OCI-LY1 (cell line): Measurements from ENCODE around the gene TLE4.

Experiments
- H2AFZ ChIP-seq: fragments of 200-600 bp; sonication (generic), shearing (Covaris generic); 2 replicates; pipeline ENCODE4 v1.6.0; 2014; ENCODE audit warnings: antibody characterized with exemption, mild to moderate bottlenecking, low read length
- H3F3A ChIP-seq: fragments of 200-600 bp; sonication (generic), shearing (Covaris generic); 2 replicates; pipeline ENCODE4 v1.6.0; 2014; ENCODE audit warnings: mild to moderate bottlenecking, antibody characterized with exemption, low read length, moderate library complexity; ENCODE audit not compliant: insufficient read depth
- H3K27ac ChIP-seq: fragments of 200-600 bp; sonication (generic); 2 replicates; pipeline ENCODE4 v1.5.1; 2014; ENCODE audit warnings: low read length, mixed run types, mild to moderate bottlenecking, low read depth; ENCODE audit not compliant: poor library complexity, severe bottlenecking
- H3K27me3 ChIP-seq: fragments of 200-600 bp; sonication (generic); 2 replicates; pipeline ENCODE4 v1.6.0; 2014; ENCODE audit warnings: antibody characterized with exemption, mild to moderate bottlenecking, low read length, moderate library complexity; ENCODE audit not compliant: insufficient read depth
- H3K36me3 ChIP-seq: fragments of 200-600 bp; sonication (generic); 2 replicates; pipeline ENCODE4 v1.6.1; 2014; ENCODE audit warnings: mild to moderate bottlenecking, antibody characterized with exemption, low read length, moderate library complexity, mixed read lengths; ENCODE audit not compliant: insufficient read depth
- H3K4me1 ChIP-seq: fragments of 200-600 bp; sonication (generic); 2 replicates; pipeline ENCODE4 v1.5.1; 2014; ENCODE audit warnings: mild to moderate bottlenecking, low read length, moderate library complexity; ENCODE audit not compliant: insufficient read depth, severe bottlenecking
- H3K4me2 ChIP-seq: fragments of 200-600 bp; sonication (generic), shearing (Covaris generic); 2 replicates; pipeline ENCODE4 v1.6.1; 2014; ENCODE audit warnings: low read length
- H3K4me3 ChIP-seq: fragments of 200-600 bp; sonication (generic); 2 replicates; pipeline ENCODE4 v1.5.1; 2014; ENCODE audit warnings: low read length, low read depth, mild to moderate bottlenecking, mixed read lengths; ENCODE audit not compliant: poor library complexity, severe bottlenecking
- H3K79me2 ChIP-seq: fragments of 200-600 bp; shearing (Covaris generic); 2 replicates; pipeline ENCODE4 v1.6.1; 2016; ENCODE audit warnings: mixed run types, low read length, mixed read lengths; ENCODE audit not compliant: insufficient read depth
- H3K9ac ChIP-seq: fragments of 200-600 bp; sonication (generic), shearing (Covaris generic); 2 replicates; pipeline ENCODE4 v1.6.1; 2014; ENCODE audit warnings: mild to moderate bottlenecking, low read length, mixed read lengths
- H3K9me2 ChIP-seq: fragments of 200-600 bp; sonication (generic), shearing (Covaris generic); 2 replicates; pipeline ENCODE4 v1.6.1; 2014; ENCODE audit warnings: low read depth, mild to moderate bottlenecking, low read length, mixed read lengths
- H3K9me3 ChIP-seq: fragments of 200-600 bp; shearing (Covaris generic); 2 replicates; pipeline ENCODE4 v1.6.1; 2014; ENCODE audit warnings: low read length, mixed read lengths
- H4K20me1 ChIP-seq: fragments of 200-600 bp; sonication (generic), shearing (Covaris generic); 2 replicates; pipeline ENCODE4 v1.6.0; 2016; ENCODE audit warnings: mild to moderate bottlenecking, low read length; ENCODE audit not compliant: insufficient read depth
- EZH2 ChIP-seq: fragments of 200-600 bp; sonication (generic), shearing (Covaris generic); IDR thresholded peaks from 2 replicates; pipeline ENCODE4 v1.8.0; 2017; ENCODE audit warnings: borderline replicate concordance, mixed run types, mild to moderate bottlenecking, antibody characterized with exemption, low read length, moderate library complexity, mixed read lengths
- TF ChIP-seq, protein P1 (sequence below): fragments of 200-600 bp; sonication (generic), shearing (Covaris generic); IDR thresholded peaks from 2 replicates; pipeline ENCODE4 v1.5.1; 2017; ENCODE audit warnings: mild to moderate bottlenecking, antibody characterized with exemption, low read length, moderate library complexity, mixed read lengths

TLE4 gene

DNA sequence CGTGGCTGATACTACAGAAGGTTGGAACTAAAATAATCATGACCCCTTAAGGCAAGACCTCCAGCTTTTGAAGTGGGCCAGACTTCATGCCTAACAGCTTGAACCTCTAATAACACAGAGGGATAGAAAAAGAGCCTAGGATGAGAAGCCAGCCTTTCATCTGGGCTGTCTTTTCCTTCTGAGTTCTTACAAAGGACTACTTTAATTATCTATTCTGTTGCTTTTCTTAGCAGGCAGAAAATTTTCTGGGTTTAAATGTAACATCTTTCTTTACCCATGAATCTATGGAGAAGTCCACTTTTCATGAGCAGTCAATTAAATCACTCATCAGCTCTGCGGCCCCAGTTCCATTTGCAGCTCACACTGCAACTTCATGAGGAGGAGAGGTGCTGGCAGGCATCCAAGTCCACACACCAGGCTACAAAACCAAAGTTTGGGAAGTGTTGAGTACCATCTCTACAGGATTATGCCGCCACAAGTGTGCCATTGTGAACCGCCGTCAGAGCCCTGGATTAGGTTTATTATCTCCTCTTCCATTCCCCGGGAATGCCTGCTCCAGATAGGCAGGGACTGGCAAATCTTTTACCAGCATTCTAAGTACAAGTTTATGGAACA is 192.0 kb downstream of the TLE4 start:
- Histone ChIP-seq H3K4me2 (no peak overlapping the region), H3K9ac (no peak overlapping the region)

DNA sequence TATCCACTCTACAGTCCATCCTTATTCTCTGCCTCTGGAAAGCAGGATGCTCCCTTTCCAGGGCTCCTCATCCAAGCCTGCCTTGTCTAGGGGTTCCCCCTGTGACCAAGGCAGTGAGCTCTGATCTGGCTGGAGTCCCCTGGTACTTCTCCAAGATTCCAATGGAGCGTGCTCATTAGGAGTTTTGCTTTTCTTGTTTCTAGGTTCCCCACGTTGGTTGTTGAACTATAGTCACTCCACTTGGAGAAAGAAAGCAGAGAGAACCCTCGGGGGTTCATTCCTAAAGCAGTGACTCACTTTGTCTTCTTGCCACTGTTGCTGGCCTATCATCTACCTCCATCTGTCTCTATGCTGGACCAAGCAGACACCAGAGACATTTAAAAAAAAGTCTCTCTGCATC is 192.6 kb downstream of the TLE4 start:
- no peak overlapping the region for H3K9ac ChIP-seq
- no peaks in the 10 kb centered on the region for H3K9me3 ChIP-seq
- no peaks in the 10 kb centered on the region for H3F3A ChIP-seq
- no peaks in the 10 kb centered on the region for H3K36me3 ChIP-seq
- no peaks in the 10 kb centered on the region for H3K4me1 ChIP-seq
- TF ChIP-seq, protein P1, sequence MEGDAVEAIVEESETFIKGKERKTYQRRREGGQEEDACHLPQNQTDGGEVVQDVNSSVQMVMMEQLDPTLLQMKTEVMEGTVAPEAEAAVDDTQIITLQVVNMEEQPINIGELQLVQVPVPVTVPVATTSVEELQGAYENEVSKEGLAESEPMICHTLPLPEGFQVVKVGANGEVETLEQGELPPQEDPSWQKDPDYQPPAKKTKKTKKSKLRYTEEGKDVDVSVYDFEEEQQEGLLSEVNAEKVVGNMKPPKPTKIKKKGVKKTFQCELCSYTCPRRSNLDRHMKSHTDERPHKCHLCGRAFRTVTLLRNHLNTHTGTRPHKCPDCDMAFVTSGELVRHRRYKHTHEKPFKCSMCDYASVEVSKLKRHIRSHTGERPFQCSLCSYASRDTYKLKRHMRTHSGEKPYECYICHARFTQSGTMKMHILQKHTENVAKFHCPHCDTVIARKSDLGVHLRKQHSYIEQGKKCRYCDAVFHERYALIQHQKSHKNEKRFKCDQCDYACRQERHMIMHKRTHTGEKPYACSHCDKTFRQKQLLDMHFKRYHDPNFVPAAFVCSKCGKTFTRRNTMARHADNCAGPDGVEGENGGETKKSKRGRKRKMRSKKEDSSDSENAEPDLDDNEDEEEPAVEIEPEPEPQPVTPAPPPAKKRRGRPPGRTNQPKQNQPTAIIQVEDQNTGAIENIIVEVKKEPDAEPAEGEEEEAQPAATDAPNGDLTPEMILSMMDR, result no peak
- no peak for TF ChIP-seq EZH2
- H3K79me2 ChIP-seq, result no peaks in the 10 kb centered on the region
- no peaks in the 10 kb centered on the region for H4K20me1 ChIP-seq
- H3K9me2 ChIP-seq, result no peaks in the 10 kb centered on the region
- H2AFZ ChIP-seq, result no peak overlapping the region
- H3K4me2 ChIP-seq, result no peak overlapping the region
- H3K27me3 ChIP-seq, result no peaks in the 10 kb centered on the region
- no peak overlapping the region for H3K4me3 ChIP-seq
- H3K27ac ChIP-seq, result no peak overlapping the region

More for the DNA sequence above, 192.0 kb downstream of the TLE4 start:
- no peaks in the 10 kb centered on the region for H3K4me1 ChIP-seq
- H3K27me3 ChIP-seq, result no peaks in the 10 kb centered on the region
- H3F3A ChIP-seq, result no peaks in the 10 kb centered on the region
- H3K27ac ChIP-seq, result no peak overlapping the region
- TF ChIP-seq EZH2, result no peak
- TF ChIP-seq, protein P1, result no peak
- H2AFZ ChIP-seq, result no peak overlapping the region
- H3K9me2 ChIP-seq, result no peaks in the 10 kb centered on the region
- H3K79me2 ChIP-seq, result no peaks in the 10 kb centered on the region
- H3K36me3 ChIP-seq, result no peaks in the 10 kb centered on the region
- no peak overlapping the region for H3K4me3 ChIP-seq
- H4K20me1 ChIP-seq, result no peaks in the 10 kb centered on the region
- H3K9me3 ChIP-seq, result no peaks in the 10 kb centered on the region

DNA sequence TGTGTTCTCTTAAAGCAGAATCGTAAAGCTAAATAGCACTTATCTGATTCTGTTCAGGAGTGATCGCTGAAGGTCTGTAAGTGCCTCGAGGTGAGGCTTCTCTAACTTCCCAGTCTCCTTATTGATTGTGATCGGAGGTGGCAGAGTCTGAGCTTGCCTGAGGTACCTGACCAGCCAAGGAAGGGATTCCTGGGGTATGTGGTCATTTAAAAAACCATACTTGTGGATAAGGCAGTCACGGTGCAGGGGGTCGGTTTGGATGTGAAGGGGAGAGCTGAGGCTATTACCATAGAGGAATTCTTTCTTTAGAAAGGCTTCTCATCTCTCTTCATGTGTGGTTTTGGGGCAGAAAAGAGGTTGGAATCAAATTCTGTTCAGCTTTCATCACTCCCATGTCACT is 193.7 kb downstream of the TLE4 start:
- Histone ChIP-seq H3K36me3 (no peaks in the 10 kb centered on the region), H4K20me1 (no peaks in the 10 kb centered on the region), H3K9me3 (no peaks in the 10 kb centered on the region), H3K9me2 (no peaks in the 10 kb centered on the region), H2AFZ (no peak overlapping the region), H3K4me2 (no peak overlapping the region), H3K4me3 (no peak overlapping the region), H3K4me1 (no peaks in the 10 kb centered on the region), H3K27me3 (no peaks in the 10 kb centered on the region), H3K27ac (no peak overlapping the region), H3K9ac (no peak overlapping the region), H3K79me2 (no peaks in the 10 kb centered on the region), H3F3A (no peaks in the 10 kb centered on the region)
- TF ChIP-seq EZH2, result no peak
- TF ChIP-seq, protein P1, result no peak
